Large intestine (tissue), 3 donors: ENCODE measurements around the gene LEFTY1. TPM values are rescaled to one million over a fixed set of nuclear protein-coding genes. Genes with fewer than 3 reads are reported as not detected.

Source experiments
- DNase-seq, 2 donors: peaks; one replicate each; pipeline versions ENCODE4 v3.0.0 to v3.0.0-alpha.2; 2013
- H3K27ac ChIP-seq: one replicate; pipeline ENCODE4 v1.5.1; 2013; ENCODE audit warnings: low read length
- H3K27me3 ChIP-seq: 2 replicates; pipeline ENCODE4 v1.6.1; 2013; ENCODE audit warnings: low read length; ENCODE audit not compliant: control insufficient read depth, insufficient read depth
- H3K36me3 ChIP-seq: 2 replicates; pipeline ENCODE4 v1.6.1; 2013; ENCODE audit warnings: low read length; ENCODE audit not compliant: control insufficient read depth, insufficient read depth
- H3K4me1 ChIP-seq: one replicate; pipeline ENCODE4 v1.6.1; 2013; ENCODE audit warnings: low read length; ENCODE audit not compliant: control insufficient read depth, insufficient read depth
- H3K4me3 ChIP-seq: one replicate; pipeline ENCODE4 v1.5.1; 2013; ENCODE audit warnings: low read length
- H3K9me3 ChIP-seq: one replicate; pipeline ENCODE4 v1.6.1; 2013; ENCODE audit warnings: mild to moderate bottlenecking, low read depth, low read length, moderate library complexity; ENCODE audit not compliant: control insufficient read depth
- WGBS: methylation state at CpG from one replicate; pipeline ENCODE4 v1.1.5; 2013; ENCODE audit warnings: low lambda C conversion rate; ENCODE audit not compliant: insufficient coverage; 5-methylcytosine and 5-hydroxymethylcytosine counted together
- polyA plus RNA-seq: library from polyadenylated mRNA; unstranded; fragments of 120-200 nt; gene quantifications from one replicate; pipeline ENCODE4 v1.2.1, GENCODE V29; 2013

The LEFTY1 gene
- polyA plus RNA-seq, 1 donor = 0.58 TPM

DNA sequence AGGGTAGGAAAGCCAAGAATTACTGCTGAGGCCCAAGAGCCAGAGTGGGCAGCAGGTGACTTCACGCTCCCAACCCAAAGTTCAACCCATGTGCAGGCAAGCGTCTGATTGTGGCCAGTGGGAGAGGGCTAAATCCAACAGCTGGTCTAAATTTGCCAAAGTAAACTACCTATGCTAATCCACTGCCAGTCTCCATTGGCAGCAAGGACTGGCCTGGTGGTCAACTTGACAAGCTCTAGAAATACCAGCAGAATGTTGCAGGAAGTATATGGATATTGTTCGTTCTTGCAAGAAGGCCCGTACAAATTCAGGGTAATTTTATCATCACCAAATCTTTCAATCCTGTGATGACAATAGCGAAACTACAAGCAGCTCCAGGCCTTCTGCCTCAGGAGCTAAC, 8.3 kb downstream of the LEFTY1 start:
- H3K4me3 ChIP-seq = peak overlapping the region; percentile 94
- H3K9me3 ChIP-seq = no peaks in the 10 kb centered on the region
- DNase-seq = peak in 1 of 2 donors; percentile 74
- WGBS = no CpG with 5 or more reads among the region's 5 CpGs
- H3K36me3 ChIP-seq = peaks cover 15% of the 10 kb centered on the region
- peaks cover 60% of the 10 kb centered on the region for H3K4me1 ChIP-seq
- no peaks in the 10 kb centered on the region for H3K27me3 ChIP-seq
- peak overlapping the region; percentile 95 for H3K27ac ChIP-seq

DNA sequence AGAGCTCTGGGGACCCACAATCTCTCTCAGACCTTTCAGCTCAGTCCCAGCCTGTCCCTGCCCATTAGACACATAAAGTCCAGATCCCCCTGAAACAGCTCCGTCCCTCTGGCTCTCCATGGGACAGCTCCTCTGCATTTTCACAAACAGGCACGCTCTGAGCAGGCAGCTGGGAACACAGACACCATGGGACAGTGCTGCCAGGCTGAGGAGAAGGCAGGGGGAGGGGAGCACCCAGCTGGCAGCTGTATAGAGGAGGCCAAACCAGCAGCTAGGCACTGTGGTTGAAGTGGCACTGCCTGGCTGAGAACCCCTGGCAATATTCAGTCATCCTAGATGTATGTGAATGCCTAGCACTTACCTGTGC, 8.7 kb downstream of the LEFTY1 start:
- no peak for DNase-seq

DNA sequence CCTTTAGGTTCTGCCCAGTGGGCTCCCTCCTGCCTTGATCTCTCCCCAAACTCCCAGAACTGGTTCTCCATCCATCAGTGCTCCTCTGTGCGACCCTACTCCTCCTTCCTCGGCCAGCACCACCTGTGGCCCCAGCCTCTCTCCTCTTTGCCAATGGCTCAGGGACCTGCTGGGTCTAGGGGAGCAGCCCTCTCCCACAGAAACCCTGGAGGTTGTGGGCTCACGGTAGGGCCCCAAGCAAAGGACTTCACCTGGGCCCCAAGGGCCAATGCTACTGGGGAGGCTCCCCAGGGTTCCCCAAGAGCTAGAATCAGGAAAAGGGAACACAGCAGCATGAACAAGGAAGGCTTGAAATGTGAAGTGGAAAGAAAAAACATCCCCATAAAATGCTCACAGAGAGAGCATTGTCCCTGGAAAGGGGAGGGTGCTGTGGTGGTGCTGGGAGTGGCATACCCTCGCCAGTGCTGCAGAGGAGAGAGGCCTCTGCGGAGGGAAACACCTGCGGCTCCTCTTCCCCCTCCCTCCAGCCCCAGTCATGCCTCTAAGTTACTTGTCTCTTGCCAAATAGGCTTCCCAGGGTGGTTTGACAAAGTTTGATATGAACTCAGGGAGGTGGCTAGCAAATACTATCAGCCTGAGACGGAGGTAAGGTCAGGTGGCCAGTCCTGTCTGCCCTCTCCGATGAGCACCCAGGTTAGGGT, 9.3 kb downstream of the LEFTY1 start:
- H3K36me3 ChIP-seq = peaks cover 20% of the 10 kb centered on the region
- peak overlapping the region; percentile 94 for H3K4me3 ChIP-seq
- peak; percentile 80 to 90 for DNase-seq

More for the DNA sequence above, 8.7 kb downstream of the LEFTY1 start:
- Histone ChIP-seq H3K4me3 (peak overlapping the region; percentile 94), H3K9me3 (no peaks in the 10 kb centered on the region), H3K27ac (peak overlapping the region; percentile 95), H3K36me3 (peaks cover 15% of the 10 kb centered on the region), H3K27me3 (no peaks in the 10 kb centered on the region), H3K4me1 (peaks cover 63% of the 10 kb centered on the region)
- no CpG with 5 or more reads among the region's 2 CpGs for WGBS

DNA sequence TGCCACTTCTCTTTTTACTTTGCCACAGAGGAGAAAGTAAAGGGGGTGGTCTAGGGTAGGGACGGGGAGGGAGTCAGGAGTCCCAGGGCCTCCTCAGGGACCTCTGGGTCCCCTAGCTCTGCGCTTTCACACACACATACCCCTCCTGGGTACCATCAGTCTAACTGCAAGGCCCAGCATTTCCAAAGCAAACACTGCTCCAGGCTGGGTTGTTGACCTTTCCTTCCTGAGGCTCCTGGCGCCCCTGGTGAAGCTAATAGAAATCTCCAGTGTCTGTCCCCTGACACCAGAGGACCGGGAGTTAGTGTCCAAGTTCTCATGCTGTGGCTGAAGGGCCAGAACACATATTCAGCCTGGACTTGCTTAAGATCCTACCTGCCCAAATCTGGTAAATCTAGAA, 10.7 kb downstream of the LEFTY1 start:
- Histone ChIP-seq H3K27ac (peak overlapping the region; percentile 95), H3K36me3 (peaks cover 34% of the 10 kb centered on the region), H3K9me3 (no peaks in the 10 kb centered on the region), H3K4me1 (peaks cover 63% of the 10 kb centered on the region), H3K4me3 (no peak overlapping the region), H3K27me3 (no peaks in the 10 kb centered on the region)
- no CpG with 5 or more reads among the region's 4 CpGs for WGBS
- DNase-seq = peak in 1 of 2 donors; percentile 40

More for the DNA sequence above, 9.3 kb downstream of the LEFTY1 start:
- Histone ChIP-seq H3K9me3 (no peaks in the 10 kb centered on the region), H3K4me1 (peaks cover 68% of the 10 kb centered on the region), H3K27me3 (no peaks in the 10 kb centered on the region), H3K27ac (peak overlapping the region; percentile 95)
- WGBS = no CpG with 5 or more reads among the region's 8 CpGs

DNA sequence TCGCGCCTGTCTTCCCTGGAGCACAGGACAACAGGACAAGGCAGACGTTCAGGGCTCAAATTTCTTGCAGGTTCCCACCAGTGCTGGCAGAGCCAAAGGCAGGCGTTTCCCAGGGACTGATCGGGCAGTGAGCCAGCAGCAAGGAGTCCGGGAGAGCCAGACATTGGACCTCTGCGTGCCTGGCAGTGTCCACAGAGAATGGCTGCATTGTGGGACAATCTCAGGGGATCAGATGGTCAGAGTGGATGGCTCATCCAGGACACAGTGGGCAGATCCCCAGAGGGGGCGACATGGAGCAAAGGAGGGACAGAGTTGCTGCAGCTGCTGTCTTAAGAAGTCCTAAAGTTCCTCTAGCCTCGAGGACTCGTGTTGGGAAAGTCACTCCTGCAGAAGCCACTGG, 11.4 kb downstream of the LEFTY1 start:
- Histone ChIP-seq H3K27ac (peak overlapping the region; percentile 95), H3K9me3 (no peaks in the 10 kb centered on the region), H3K4me1 (peaks cover 63% of the 10 kb centered on the region), H3K36me3 (peaks cover 39% of the 10 kb centered on the region), H3K27me3 (no peaks in the 10 kb centered on the region), H3K4me3 (no peak overlapping the region)
- peak in 1 of 2 donors; percentile 58 for DNase-seq
- WGBS = no CpG with 5 or more reads among the region's 10 CpGs

DNA sequence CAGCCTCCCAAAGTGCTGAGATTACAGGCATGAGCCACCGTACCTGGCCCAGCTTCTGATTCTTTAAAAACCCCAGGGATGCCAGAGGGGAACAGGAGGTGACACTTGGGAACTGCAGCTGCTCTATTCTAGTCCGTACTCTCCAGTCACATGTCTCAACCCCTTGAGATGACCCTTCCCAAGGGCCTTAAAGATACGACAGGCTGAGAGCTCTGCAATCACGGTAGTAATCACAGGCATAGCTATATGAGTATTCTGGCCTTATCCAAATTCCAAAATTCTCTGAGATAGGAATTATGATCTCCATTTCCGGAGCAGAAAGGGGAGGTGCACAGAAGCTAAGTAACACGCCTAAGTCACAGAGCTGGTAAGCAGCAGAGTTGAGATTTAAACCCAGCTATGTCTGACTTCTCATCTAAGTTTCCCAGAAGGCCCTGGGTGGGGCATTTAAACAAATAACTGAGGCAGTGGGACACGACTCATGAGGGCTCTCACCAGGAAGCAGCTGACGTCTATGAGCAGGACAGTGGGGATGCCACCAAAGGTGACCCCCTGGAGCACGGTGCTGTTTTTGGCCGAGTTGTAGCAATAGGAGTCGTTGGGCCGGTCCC, 11.9 kb downstream of the LEFTY1 start:
- no peaks in the 10 kb centered on the region for H3K27me3 ChIP-seq
- H3K4me3 ChIP-seq = no peak overlapping the region
- peaks cover 41% of the 10 kb centered on the region for H3K36me3 ChIP-seq
- no CpG with 5 or more reads among the region's 12 CpGs for WGBS
- no peak for DNase-seq
- no peaks in the 10 kb centered on the region for H3K9me3 ChIP-seq
- H3K27ac ChIP-seq = no peak overlapping the region
- H3K4me1 ChIP-seq = peaks cover 63% of the 10 kb centered on the region

DNA sequence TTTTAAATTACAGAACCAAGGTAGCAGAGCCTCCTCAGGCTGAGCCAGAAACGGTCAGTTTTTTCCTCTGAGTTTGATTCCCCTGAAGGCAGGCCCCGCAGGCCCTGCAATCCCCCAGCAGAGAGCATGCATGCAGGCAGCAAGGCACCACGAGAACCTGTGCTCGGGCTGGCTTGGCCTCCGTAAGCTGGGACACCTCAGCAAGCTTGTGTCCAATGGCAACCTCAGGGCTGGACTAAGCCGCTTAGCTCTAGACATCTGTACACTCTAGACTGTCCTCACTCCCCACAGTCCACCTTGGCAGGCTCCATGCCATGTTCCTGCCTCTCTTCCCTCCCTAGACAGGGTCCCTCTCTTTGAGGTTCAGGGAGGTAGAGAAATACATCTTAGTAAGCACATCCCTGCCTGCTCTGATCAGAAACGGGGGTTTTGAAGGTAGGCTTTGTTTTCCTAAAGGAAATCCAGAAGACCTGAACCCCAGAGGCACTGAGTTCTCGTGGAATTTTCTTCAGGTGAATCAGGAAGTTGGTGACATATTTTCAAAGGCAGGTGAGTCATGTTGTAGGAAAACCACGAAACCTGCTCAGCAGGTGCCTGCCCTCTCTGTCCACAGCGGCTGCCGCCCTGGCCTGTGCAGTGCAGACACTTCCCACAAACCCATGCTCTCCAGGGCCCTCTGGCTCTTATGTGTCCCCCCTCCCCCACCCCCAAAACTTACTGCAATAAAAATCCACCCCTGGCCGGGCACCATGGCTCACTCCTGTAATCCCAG, 13.7 kb downstream of the LEFTY1 start:
- Histone ChIP-seq H3K9me3 (no peaks in the 10 kb centered on the region), H3K4me1 (peaks cover 50% of the 10 kb centered on the region), H3K4me3 (no peak overlapping the region), H3K36me3 (peaks cover 58% of the 10 kb centered on the region), H3K27ac (peak overlapping the region; percentile 89), H3K27me3 (no peaks in the 10 kb centered on the region)
- peak; percentile 76 to 87 for DNase-seq
- WGBS = no CpG with 5 or more reads among the region's 12 CpGs

DNA sequence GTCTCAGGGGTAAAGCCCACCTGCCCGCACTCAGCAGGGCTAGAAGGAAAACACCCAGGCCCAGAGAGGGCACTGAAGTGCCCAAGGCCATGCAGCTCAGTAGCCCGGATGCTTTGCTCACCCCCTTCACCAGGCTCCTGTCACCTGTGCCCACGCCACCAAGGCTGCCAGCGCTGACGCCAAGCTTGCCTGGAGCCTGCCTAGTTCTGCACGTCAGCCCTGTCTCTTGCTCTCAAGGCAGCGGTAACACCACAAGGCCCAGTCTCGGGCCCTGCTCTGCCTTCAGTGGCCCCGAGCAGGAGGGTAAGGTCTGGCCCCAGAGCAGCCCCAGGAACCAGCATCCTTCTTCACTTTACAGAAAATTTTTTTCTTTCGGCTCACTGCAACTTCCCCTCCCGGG, 14.5 kb downstream of the LEFTY1 start:
- H3K27me3 ChIP-seq = no peaks in the 10 kb centered on the region
- H3K4me1 ChIP-seq = peaks cover 44% of the 10 kb centered on the region
- no peak for DNase-seq
- no peaks in the 10 kb centered on the region for H3K9me3 ChIP-seq
- 100% methylated on average over 2 of the region's 11 CpGs for WGBS
- H3K36me3 ChIP-seq = peaks cover 62% of the 10 kb centered on the region
- no peak overlapping the region for H3K27ac ChIP-seq
- H3K4me3 ChIP-seq = no peak overlapping the region

DNA sequence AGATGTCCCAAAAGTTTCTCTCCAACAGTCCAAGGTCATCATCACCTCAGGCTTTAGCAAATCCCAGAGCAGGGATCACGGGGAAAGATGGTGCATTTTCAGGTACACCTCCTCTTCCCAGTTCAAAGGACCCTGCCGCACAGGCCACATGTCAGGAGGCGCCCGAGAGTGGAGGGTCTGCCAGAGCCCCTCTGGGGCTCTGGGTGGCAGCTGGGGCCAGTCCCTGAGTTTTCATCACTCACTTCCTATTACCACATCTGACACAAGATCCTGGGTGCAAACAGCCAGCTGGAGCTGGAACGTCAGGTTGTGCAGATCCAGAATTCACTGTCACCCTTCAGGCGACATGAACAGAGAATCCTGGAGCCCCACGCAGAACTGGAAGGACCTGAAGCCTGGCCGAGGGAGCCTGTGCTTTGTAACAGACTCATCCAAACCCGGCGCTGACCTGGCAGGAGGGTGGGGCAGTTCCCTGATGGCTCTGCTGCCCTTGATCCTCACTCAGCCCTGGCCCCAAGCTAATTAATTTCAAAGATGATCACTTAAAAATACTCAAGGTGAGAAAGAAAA, 15.6 kb downstream of the LEFTY1 start:
- WGBS = no CpG with 5 or more reads among the region's 10 CpGs
- Histone ChIP-seq H3K27ac (no peak overlapping the region), H3K4me3 (no peak overlapping the region), H3K36me3 (peaks cover 72% of the 10 kb centered on the region), H3K27me3 (no peaks in the 10 kb centered on the region), H3K9me3 (no peaks in the 10 kb centered on the region), H3K4me1 (peaks cover 33% of the 10 kb centered on the region)
- no peak for DNase-seq

DNA sequence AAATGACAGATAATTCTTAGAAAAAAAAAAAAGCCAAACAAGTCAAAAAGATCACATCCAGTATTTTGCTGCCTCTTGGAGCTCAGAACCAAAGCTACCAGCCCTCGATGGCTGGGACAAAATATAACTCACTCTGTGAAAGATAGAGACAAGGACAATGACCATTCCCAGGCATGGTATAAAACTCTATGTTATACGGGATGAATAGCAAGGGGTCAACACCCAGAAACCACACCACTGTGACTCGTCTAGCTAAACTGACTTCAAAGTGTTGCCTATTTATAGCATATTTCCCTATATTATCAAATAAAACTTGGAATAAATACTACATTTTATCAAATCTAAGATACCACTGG, 16.9 kb downstream of the LEFTY1 start:
- no CpG with 5 or more reads among the region's 3 CpGs for WGBS
- peaks cover 20% of the 10 kb centered on the region for H3K4me1 ChIP-seq
- H3K27ac ChIP-seq = no peak overlapping the region
- peaks cover 77% of the 10 kb centered on the region for H3K36me3 ChIP-seq
- no peak overlapping the region for H3K4me3 ChIP-seq
- H3K27me3 ChIP-seq = no peaks in the 10 kb centered on the region
- no peak for DNase-seq
- no peaks in the 10 kb centered on the region for H3K9me3 ChIP-seq
